ENCODE data around the gene CNOT4. TPM values are rescaled to one million over a fixed set of nuclear protein-coding genes. Genes with fewer than 3 reads are reported as not detected.

The CNOT4 gene
- total RNA-seq, 1 experiment from 2014 or later = 25.8 TPM

DNA sequence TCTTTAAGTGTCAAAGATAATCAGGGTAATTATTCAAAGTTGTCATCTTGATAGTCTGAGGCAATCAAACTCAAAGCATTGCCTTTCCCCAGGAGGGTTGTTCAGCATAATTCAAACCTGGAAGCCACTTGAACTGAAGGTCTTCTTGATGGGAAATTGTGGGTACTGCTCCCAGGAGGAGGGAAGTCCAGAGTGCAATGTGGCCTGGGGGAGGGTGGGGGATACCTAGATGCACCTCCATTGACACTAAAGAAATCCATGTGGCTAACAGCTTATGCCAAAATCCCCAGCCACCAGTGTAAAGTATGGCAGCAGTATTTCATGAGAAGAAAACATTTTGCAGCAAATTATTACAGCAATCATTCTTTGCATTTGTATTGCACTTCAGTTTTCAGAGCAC, 161.4 kb downstream of the CNOT4 start:
- Histone ChIP-seq H3K36me3 (ENCODE audit: low read depth) (no peaks in the 10 kb centered on the region), H3K4me3 (no peak overlapping the region), H3K79me2 (ENCODE audit: low read depth) (no peaks in the 10 kb centered on the region), H3K9me2 (ENCODE audit: insufficient read depth) (no peaks in the 10 kb centered on the region), H2AFZ (no peak overlapping the region), H3K27ac (no peak overlapping the region), H3K9me3 (ENCODE audit: insufficient read depth, low read depth) (no peaks in the 10 kb centered on the region), H3K4me2 (no peak overlapping the region), H4K20me1 (ENCODE audit: insufficient read depth) (no peaks in the 10 kb centered on the region), H3F3A (ENCODE audit: insufficient read depth, low read depth) (no peaks in the 10 kb centered on the region), H3K4me1 (replicated peaks; ENCODE audit: insufficient read depth) (no peaks in the 10 kb centered on the region), H3K27me3 (ENCODE audit: insufficient read depth, low read depth) (no peaks in the 10 kb centered on the region)
- TF ChIP-seq EZH2 (IDR thresholded peaks at IDR 0.05; ENCODE audit: low read depth) = no peak
- TF ChIP-seq, protein P1, sequence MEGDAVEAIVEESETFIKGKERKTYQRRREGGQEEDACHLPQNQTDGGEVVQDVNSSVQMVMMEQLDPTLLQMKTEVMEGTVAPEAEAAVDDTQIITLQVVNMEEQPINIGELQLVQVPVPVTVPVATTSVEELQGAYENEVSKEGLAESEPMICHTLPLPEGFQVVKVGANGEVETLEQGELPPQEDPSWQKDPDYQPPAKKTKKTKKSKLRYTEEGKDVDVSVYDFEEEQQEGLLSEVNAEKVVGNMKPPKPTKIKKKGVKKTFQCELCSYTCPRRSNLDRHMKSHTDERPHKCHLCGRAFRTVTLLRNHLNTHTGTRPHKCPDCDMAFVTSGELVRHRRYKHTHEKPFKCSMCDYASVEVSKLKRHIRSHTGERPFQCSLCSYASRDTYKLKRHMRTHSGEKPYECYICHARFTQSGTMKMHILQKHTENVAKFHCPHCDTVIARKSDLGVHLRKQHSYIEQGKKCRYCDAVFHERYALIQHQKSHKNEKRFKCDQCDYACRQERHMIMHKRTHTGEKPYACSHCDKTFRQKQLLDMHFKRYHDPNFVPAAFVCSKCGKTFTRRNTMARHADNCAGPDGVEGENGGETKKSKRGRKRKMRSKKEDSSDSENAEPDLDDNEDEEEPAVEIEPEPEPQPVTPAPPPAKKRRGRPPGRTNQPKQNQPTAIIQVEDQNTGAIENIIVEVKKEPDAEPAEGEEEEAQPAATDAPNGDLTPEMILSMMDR (conservative IDR thresholded peaks at IDR 0.05) = no peak
- ChIA-PET POLR2A (ENCODE audit: unreplicated experiment) (no interaction called here), CTCF (interaction anchor here (0.5 kb wide), 1 partner anchor 100 kb away, joined by 3 read pairs; no protein-coding TSS in a partner anchor)
- no TSS peak for BruUV-seq (replicated peaks)
- intact Hi-C loops (cut with micrococcal nuclease; ENCODE audit: unreplicated experiment) = no loop called here
- DNase-seq = no peak

DNA sequence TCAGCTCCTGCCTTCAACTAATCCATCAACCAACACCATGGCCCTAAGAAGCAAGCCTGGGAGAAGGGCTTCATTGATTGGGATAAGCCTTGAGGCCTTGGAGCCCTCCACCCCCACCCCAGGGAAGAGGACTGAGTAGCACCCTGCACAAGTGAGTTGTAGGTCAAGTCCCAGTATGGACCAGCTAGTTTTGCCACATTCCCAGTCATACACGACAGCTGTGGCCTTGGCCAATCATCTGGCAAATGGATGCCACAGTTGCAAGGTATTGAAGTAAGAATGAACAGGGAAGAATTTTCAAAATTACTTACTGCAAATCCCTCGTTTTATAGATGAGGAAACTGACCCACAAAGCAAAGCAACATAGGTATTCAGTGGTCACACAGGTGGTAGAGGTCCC, 166.5 kb downstream of the CNOT4 start:
- no peaks in the 10 kb centered on the region for H4K20me1 ChIP-seq (ENCODE audit: insufficient read depth)
- no peak for DNase-seq
- H3K9me3 ChIP-seq (ENCODE audit: insufficient read depth, low read depth) = no peaks in the 10 kb centered on the region
- H3K4me1 ChIP-seq (replicated peaks; ENCODE audit: insufficient read depth) = no peaks in the 10 kb centered on the region
- H2AFZ ChIP-seq = no peak overlapping the region
- H3K79me2 ChIP-seq (ENCODE audit: low read depth) = no peaks in the 10 kb centered on the region
- H3F3A ChIP-seq (ENCODE audit: insufficient read depth, low read depth) = no peaks in the 10 kb centered on the region
- H3K4me3 ChIP-seq = no peak overlapping the region
- H3K27ac ChIP-seq = no peak overlapping the region
- TF ChIP-seq EZH2 (IDR thresholded peaks at IDR 0.05; ENCODE audit: low read depth) = no peak
- TF ChIP-seq, protein P1 (conservative IDR thresholded peaks at IDR 0.05) = no peak
- BruUV-seq (replicated peaks) = no TSS peak
- H3K9me2 ChIP-seq (ENCODE audit: insufficient read depth) = no peaks in the 10 kb centered on the region
- POLR2A ChIA-PET (ENCODE audit: unreplicated experiment) = interaction anchor here (0.6 kb wide), 1 partner anchor 1216 kb away, joined by 9 read pairs; the partner anchor contains the start of gene LRGUK
- CTCF ChIA-PET = no interaction called here
- no peak overlapping the region for H3K4me2 ChIP-seq
- no peaks in the 10 kb centered on the region for H3K36me3 ChIP-seq (ENCODE audit: low read depth)
- intact Hi-C loops (cut with micrococcal nuclease; ENCODE audit: unreplicated experiment) = no loop called here
- 0 out of 2 replicates have a peak, but pooled peaks cover 4% of the 10 kb centered on the region for H3K27me3 ChIP-seq (ENCODE audit: insufficient read depth, low read depth)

DNA sequence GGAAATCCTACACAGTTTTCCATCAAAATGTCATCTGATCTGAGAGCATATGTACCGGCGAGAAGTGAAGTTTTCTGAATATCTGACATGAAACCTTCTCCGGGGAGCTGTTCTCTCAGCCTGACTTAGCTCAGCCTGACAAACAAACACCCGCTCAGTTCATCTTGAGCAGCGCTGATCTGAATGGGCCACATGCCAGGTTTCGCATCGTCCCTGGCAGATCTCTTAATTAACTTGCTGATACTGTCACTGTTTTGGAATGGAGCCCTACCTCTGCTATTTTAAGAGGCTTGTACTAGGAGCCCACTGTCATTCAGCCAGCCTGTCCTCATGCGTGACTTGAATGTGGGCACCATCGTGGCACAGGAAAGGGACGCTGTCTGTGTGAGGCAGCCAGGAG, 167.0 kb downstream of the CNOT4 start:
- no peaks in the 10 kb centered on the region for H3K36me3 ChIP-seq (ENCODE audit: low read depth)
- no peaks in the 10 kb centered on the region for H3F3A ChIP-seq (ENCODE audit: insufficient read depth, low read depth)
- peaks cover 5% of the 10 kb centered on the region; the same call in 1 of the 2 replicates for H3K27me3 ChIP-seq (ENCODE audit: insufficient read depth, low read depth)
- H3K4me3 ChIP-seq = no peak overlapping the region
- H3K27ac ChIP-seq = no peak overlapping the region
- H3K4me1 ChIP-seq (replicated peaks; ENCODE audit: insufficient read depth) = no peaks in the 10 kb centered on the region
- H4K20me1 ChIP-seq (ENCODE audit: insufficient read depth) = no peaks in the 10 kb centered on the region
- no peaks in the 10 kb centered on the region for H3K79me2 ChIP-seq (ENCODE audit: low read depth)
- H3K9me3 ChIP-seq (ENCODE audit: insufficient read depth, low read depth) = no peaks in the 10 kb centered on the region
- ChIA-PET CTCF (no interaction called here), POLR2A (ENCODE audit: unreplicated experiment) (no interaction called here)
- no peaks in the 10 kb centered on the region for H3K9me2 ChIP-seq (ENCODE audit: insufficient read depth)
- no peak overlapping the region for H2AFZ ChIP-seq
- DNase-seq = no peak
- no TSS peak for BruUV-seq (replicated peaks)
- intact Hi-C loops (cut with micrococcal nuclease; ENCODE audit: unreplicated experiment) = no loop called here
- H3K4me2 ChIP-seq = no peak overlapping the region
- TF ChIP-seq EZH2 (IDR thresholded peaks at IDR 0.05; ENCODE audit: low read depth) = no peak
- TF ChIP-seq, protein P1 (conservative IDR thresholded peaks at IDR 0.05) = no peak

Measured in PC-9 (cell line).